IMR-90 (cell line): Measurements from ENCODE around the gene OXER1. TPM values are rescaled to one million over a fixed set of nuclear protein-coding genes. Genes with fewer than 3 reads are reported as not detected.
A peak's percentile ranks its signal among the peaks of the same experiment; 100 is the strongest.

Source experiments
- ATAC-seq: fragments of 200-7000 bp; cut with Tn5 transposase; 2 replicates; pipeline ENCODE4 v1.9.1; 2020; ENCODE audit warnings: low read depth, mild to moderate bottlenecking, moderate library complexity
- BruUV-seq: library from RNA; stranded (reverse); fragments of 400-500 nt; replicated peaks from 2 replicates; lab custom pipeline; 2021; lab: Mats Ljungman, UMichigan
- CTCF ChIA-PET: fragments of 300-600 bp; formaldehyde crosslinking; extraction: SDS; loops from one replicate; lab custom pipeline; 2021; ENCODE audit warnings: antibody characterized with exemption; lab: Yijun Ruan, JAX
- POLR2A ChIA-PET: fragments of 300-600 bp; sonication (Branson Sonifier 250); formaldehyde crosslinking; loops from one replicate; lab custom pipeline; 2022; ENCODE audit warnings: antibody characterized with exemption; ENCODE audit not compliant: unreplicated experiment; lab: Charles Lee
- DNase-seq: peaks from one replicate; pipeline ENCODE4 v3.0.0; 2013
- H2AFZ ChIP-seq: replicated peaks from 2 replicates; pipeline ENCODE3; 2013; ENCODE audit warnings: low read length, mild to moderate bottlenecking; ENCODE audit not compliant: poor library complexity
- H2AK5ac ChIP-seq: 2 replicates; pipeline ENCODE4 v1.6.1; 2013; ENCODE audit warnings: low read depth, low read length, inconsistent platforms
- H2AK9ac ChIP-seq: replicated peaks from 2 replicates; pipeline ENCODE3; 2013; ENCODE audit warnings: mild to moderate bottlenecking, low read depth, low read length, moderate library complexity; ENCODE audit not compliant: poor library complexity
- H2BK120ac ChIP-seq: 2 replicates; pipeline ENCODE4 v1.6.1; 2013; ENCODE audit warnings: low read depth, low read length, inconsistent platforms
- H2BK15ac ChIP-seq: 3 replicates; pipeline ENCODE4 v1.6.1; 2013; ENCODE audit warnings: low read depth, low read length, inconsistent platforms
- H2BK20ac ChIP-seq: 2 replicates; pipeline ENCODE4 v1.6.1; 2013; ENCODE audit warnings: low read depth, mild to moderate bottlenecking, inconsistent platforms, low read length, moderate library complexity
- H2BK5ac ChIP-seq: 2 replicates; pipeline ENCODE4 v1.6.1; 2013; ENCODE audit warnings: mild to moderate bottlenecking, low read depth, low read length, inconsistent platforms; ENCODE audit not compliant: poor library complexity, severe bottlenecking
- H3K14ac ChIP-seq: replicated peaks from 2 replicates; pipeline ENCODE4 v1.6.1; 2013; ENCODE audit warnings: low read depth, low read length, inconsistent platforms
- H3K18ac ChIP-seq: 2 replicates; pipeline ENCODE4 v1.6.1; 2013; ENCODE audit warnings: low read depth, low read length, control low read depth
- H3K23ac ChIP-seq: 2 replicates; pipeline ENCODE4 v1.6.1; 2013; ENCODE audit warnings: low read depth, low read length, inconsistent platforms
- H3K27ac ChIP-seq: 2 replicates; pipeline ENCODE4 v1.5.1; 2013; ENCODE audit warnings: mild to moderate bottlenecking, control low read depth, low read length; ENCODE audit not compliant: insufficient read depth
- H3K27me3 ChIP-seq: 2 replicates; pipeline ENCODE4 v1.6.1; 2013; ENCODE audit warnings: low read length; ENCODE audit not compliant: control insufficient read depth, insufficient read depth
- H3K36me3 ChIP-seq: 2 replicates; pipeline ENCODE4 v1.6.1; 2013; ENCODE audit warnings: low read length, mixed read lengths; ENCODE audit not compliant: control insufficient read depth, insufficient read depth
- H3K4ac ChIP-seq: 2 replicates; pipeline ENCODE4 v1.6.1; 2013; ENCODE audit warnings: low read depth, low read length, inconsistent platforms
- H3K4me1 ChIP-seq: 2 replicates; pipeline ENCODE4 v1.6.1; 2013; ENCODE audit warnings: low read length, mixed read lengths; ENCODE audit not compliant: control insufficient read depth, insufficient read depth
- H3K4me2 ChIP-seq: 2 replicates; pipeline ENCODE4 v1.6.1; 2013; ENCODE audit warnings: low read depth, mild to moderate bottlenecking, control low read depth, low read length, moderate library complexity
- H3K4me3 ChIP-seq: 2 replicates; pipeline ENCODE4 v1.5.1; 2013; ENCODE audit warnings: low read depth, mild to moderate bottlenecking, control low read depth, low read length, moderate library complexity; ENCODE audit not compliant: insufficient read depth
- H3K56ac ChIP-seq: 2 replicates; pipeline ENCODE4 v1.6.1; 2013; ENCODE audit warnings: low read length, inconsistent platforms; ENCODE audit not compliant: insufficient read depth; ENCODE audit errors: extremely low read depth
- H3K79me1 ChIP-seq, 2 experiments: 2 replicates each; pipeline ENCODE4 v1.6.1; 2013; ENCODE audit warnings: low read length in 2 of 2, inconsistent platforms in 1 of 2, low read depth in 1 of 2
- H3K9ac ChIP-seq: 2 replicates; pipeline ENCODE4 v1.6.1; 2013; ENCODE audit warnings: low read depth, low read length, control low read depth
- H3K9me1 ChIP-seq: 2 replicates; pipeline ENCODE4 v1.6.1; 2013; ENCODE audit warnings: low read length, inconsistent platforms; ENCODE audit not compliant: insufficient read depth
- H3K9me3 ChIP-seq: 2 replicates; pipeline ENCODE4 v1.6.1; 2013; ENCODE audit warnings: low read length; ENCODE audit not compliant: control insufficient read depth, insufficient read depth
- H4K20me1 ChIP-seq: 2 replicates; pipeline ENCODE4 v1.6.1; 2013; ENCODE audit warnings: low read length, inconsistent platforms; ENCODE audit not compliant: insufficient read depth
- H4K5ac ChIP-seq: 2 replicates; pipeline ENCODE4 v1.6.1; 2013; ENCODE audit warnings: mild to moderate bottlenecking, low read depth, low read length, control low read depth
- H4K8ac ChIP-seq, 2 experiments: 2 replicates each; pipeline ENCODE4 v1.6.1; 2013; ENCODE audit warnings: low read depth in 2 of 2, low read length in 2 of 2, control low read depth in 1 of 2, inconsistent platforms in 1 of 2
- H4K91ac ChIP-seq: 2 replicates; pipeline ENCODE4 v1.6.1; 2013; ENCODE audit warnings: low read depth, low read length, inconsistent platforms; ENCODE audit not compliant: insufficient read depth
- BHLHE40 ChIP-seq: fragments of 150-350 bp; IDR thresholded peaks from 2 replicates; pipeline ENCODE4 v1.6.1; 2016; ENCODE audit warnings: mild to moderate bottlenecking, low read depth, low read length
- CEBPB ChIP-seq: IDR thresholded peaks from 2 replicates; pipeline ENCODE4 v1.6.1; 2012; ENCODE audit warnings: low read depth, low read length, improper control_type of control experiment
- CHD1 ChIP-seq: IDR thresholded peaks from 2 replicates; pipeline ENCODE4 v1.6.1; 2012; ENCODE audit warnings: low read depth, low read length, improper control_type of control experiment
- CTCF ChIP-seq: conservative IDR thresholded peaks from 2 replicates; pipeline ENCODE4 v1.5.1; 2012; ENCODE audit warnings: mild to moderate bottlenecking, low read depth, low read length, improper control_type of control experiment
- FOS ChIP-seq: fragments of 150-350 bp; IDR thresholded peaks from 2 replicates; pipeline ENCODE4 v1.6.1; 2016; ENCODE audit warnings: low read depth, low read length
- MAFK ChIP-seq: IDR thresholded peaks from 2 replicates; pipeline ENCODE4 v1.6.1; 2012; ENCODE audit warnings: low read depth, low read length, improper control_type of control experiment
- MAZ ChIP-seq: IDR thresholded peaks from 2 replicates; pipeline ENCODE4 v1.6.1; 2012; ENCODE audit warnings: low read depth, mild to moderate bottlenecking, low read length, improper control_type of control experiment, moderate library complexity, borderline replicate concordance
- MXI1 ChIP-seq: IDR thresholded peaks from 2 replicates; pipeline ENCODE4 v1.6.1; 2012; ENCODE audit warnings: low read depth, mild to moderate bottlenecking, low read length, moderate library complexity, borderline replicate concordance
- NFE2L2 ChIP-seq: fragments of 150-350 bp; IDR thresholded peaks from 2 replicates; pipeline ENCODE4 v1.6.1; 2016; ENCODE audit warnings: low read depth, mild to moderate bottlenecking, low read length
- POLR2A ChIP-seq: IDR thresholded peaks from 2 replicates; pipeline ENCODE4 v1.6.1; 2012; ENCODE audit warnings: mild to moderate bottlenecking, low read depth, low read length
- RAD21 ChIP-seq: IDR thresholded peaks from 2 replicates; pipeline ENCODE4 v1.6.1; 2012; ENCODE audit warnings: low read length, improper control_type of control experiment
- RCOR1 ChIP-seq: IDR thresholded peaks from 2 replicates; pipeline ENCODE4 v1.6.1; 2012; ENCODE audit warnings: mild to moderate bottlenecking, low read length, improper control_type of control experiment; ENCODE audit not compliant: insufficient replicate concordance
- RFX5 ChIP-seq: IDR thresholded peaks from 2 replicates; pipeline ENCODE4 v1.8.0; 2012; ENCODE audit warnings: low read depth, mild to moderate bottlenecking, low read length, moderate library complexity
- SMC3 ChIP-seq: fragments of 150-350 bp; IDR thresholded peaks from 2 replicates; pipeline ENCODE4 v1.6.1; 2016; ENCODE audit warnings: low read depth, mild to moderate bottlenecking, antibody characterized with exemption, low read length, moderate library complexity
- WGBS, 2 experiments: methylation state at CpG; one replicate each; pipeline versions ENCODE4 v1.1.5 to v1.1.7; 2013; ENCODE audit warnings: missing lambda C conversion rate in 2 of 2; ENCODE audit not compliant: insufficient read length in 1 of 2; ENCODE audit errors: extremely low coverage in 2 of 2; 5-methylcytosine and 5-hydroxymethylcytosine counted together
- dilution Hi-C: fragments of 300-500 bp; cut with HindIII; formaldehyde crosslinking; loops from one replicate; pipeline ENCODE4 v1.14.3; 2018; ENCODE audit warnings: low sequenced_read_pairs; ENCODE audit not compliant: unreplicated experiment
- in situ Hi-C: fragments of 300-500 bp; cut with MboI; formaldehyde crosslinking; loops from 3 replicates; pipeline ENCODE4 v1.14.3; 2019; ENCODE audit warnings: low sequenced_read_pairs, inconsistent platforms, mixed read lengths
- intact Hi-C: fragments of 100-400 bp; cut with micrococcal nuclease; formaldehyde crosslinking; loops from 2 replicates; pipeline ENCODE4 v1.10.0; 2022
- polyA plus RNA-seq, 3 experiments: library from polyadenylated mRNA; depleted of rRNA; stranded (reverse); fragments of >200 nt; gene quantifications; 2 replicates each; pipeline ENCODE4 v1.2.3, GENCODE V29; 2012; ENCODE audit warnings: low replicate concordance in 1 of 3
- total RNA-seq: library from RNA; depleted of rRNA; stranded (reverse); fragments of >200 nt; gene quantifications from 2 replicates; pipeline ENCODE4 v1.2.3, GENCODE V29; 2012
- TF ChIP-seq, protein P1 (sequence below): fragments of 150-350 bp; IDR thresholded peaks from 2 replicates; pipeline ENCODE4 v1.6.1; 2016; ENCODE audit warnings: low read depth, mild to moderate bottlenecking, low read length, moderate library complexity, borderline replicate concordance
- TF ChIP-seq, protein P2 (sequence below): fragments of 150-350 bp; IDR thresholded peaks from 2 replicates; pipeline ENCODE4 v1.6.1; 2017; ENCODE audit warnings: mild to moderate bottlenecking, antibody characterized with exemption, low read length, low read depth

The OXER1 gene
- total and polyA plus RNA-seq, 2 of the 4 experiments (the other 2 are of a cell fraction), result not detected

GRCh38 chr2:42754021-42754775, 9.7 kb downstream of the OXER1 start:
- no peaks in the 10 kb centered on the region for H3K9me3 ChIP-seq
- BruUV-seq, result no TSS peak
- no peak overlapping the region for H2AK9ac ChIP-seq
- H4K8ac ChIP-seq, result no peak overlapping the region
- no peak overlapping the region for H3K27ac ChIP-seq
- no peaks in the 10 kb centered on the region for H3K79me1 ChIP-seq
- ATAC-seq (peak; percentile 21), DNase-seq (peak; percentile 28)
- H3K56ac ChIP-seq, result no peak overlapping the region
- no peak for TF ChIP-seq SMC3
- TF ChIP-seq MAFK, result no peak
- TF ChIP-seq RCOR1, result no peak
- TF ChIP-seq MAZ, result no peak
- TF ChIP-seq, protein P1, sequence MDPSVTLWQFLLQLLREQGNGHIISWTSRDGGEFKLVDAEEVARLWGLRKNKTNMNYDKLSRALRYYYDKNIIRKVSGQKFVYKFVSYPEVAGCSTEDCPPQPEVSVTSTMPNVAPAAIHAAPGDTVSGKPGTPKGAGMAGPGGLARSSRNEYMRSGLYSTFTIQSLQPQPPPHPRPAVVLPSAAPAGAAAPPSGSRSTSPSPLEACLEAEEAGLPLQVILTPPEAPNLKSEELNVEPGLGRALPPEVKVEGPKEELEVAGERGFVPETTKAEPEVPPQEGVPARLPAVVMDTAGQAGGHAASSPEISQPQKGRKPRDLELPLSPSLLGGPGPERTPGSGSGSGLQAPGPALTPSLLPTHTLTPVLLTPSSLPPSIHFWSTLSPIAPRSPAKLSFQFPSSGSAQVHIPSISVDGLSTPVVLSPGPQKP, result no peak
- TF ChIP-seq CHD1, result no peak
- TF ChIP-seq CTCF, result no peak
- no peak for TF ChIP-seq BHLHE40
- no peak for TF ChIP-seq RAD21
- no peak for TF ChIP-seq POLR2A
- no peak for TF ChIP-seq CEBPB
- no peak for TF ChIP-seq FOS
- no peak for TF ChIP-seq NFE2L2
- no peak for TF ChIP-seq MXI1
- no peak for TF ChIP-seq RFX5
- TF ChIP-seq, protein P2, sequence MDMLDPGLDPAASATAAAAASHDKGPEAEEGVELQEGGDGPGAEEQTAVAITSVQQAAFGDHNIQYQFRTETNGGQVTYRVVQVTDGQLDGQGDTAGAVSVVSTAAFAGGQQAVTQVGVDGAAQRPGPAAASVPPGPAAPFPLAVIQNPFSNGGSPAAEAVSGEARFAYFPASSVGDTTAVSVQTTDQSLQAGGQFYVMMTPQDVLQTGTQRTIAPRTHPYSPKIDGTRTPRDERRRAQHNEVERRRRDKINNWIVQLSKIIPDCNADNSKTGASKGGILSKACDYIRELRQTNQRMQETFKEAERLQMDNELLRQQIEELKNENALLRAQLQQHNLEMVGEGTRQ, result no peak
- dilution Hi-C loops (no loop called here), in situ Hi-C loops (no loop called here), intact Hi-C loops (no loop called here)
- H2BK120ac ChIP-seq, result no peak overlapping the region
- no peaks in the 10 kb centered on the region for H3K4me1 ChIP-seq
- H2BK5ac ChIP-seq, result no peak overlapping the region
- H3K4me3 ChIP-seq, result no peak overlapping the region
- no peak overlapping the region for H3K4me2 ChIP-seq
- H3K23ac ChIP-seq, result no peak overlapping the region
- no peak overlapping the region for H2AFZ ChIP-seq
- no peak overlapping the region for H3K9ac ChIP-seq
- no peaks in the 10 kb centered on the region for H4K20me1 ChIP-seq
- POLR2A ChIA-PET, result no interaction called here
- no peak overlapping the region for H2AK5ac ChIP-seq
- no peak overlapping the region for H4K5ac ChIP-seq
- H4K91ac ChIP-seq, result no peak overlapping the region
- no peak overlapping the region for H2BK15ac ChIP-seq
- H3K9me1 ChIP-seq, result no peaks in the 10 kb centered on the region
- H2BK20ac ChIP-seq, result no peak overlapping the region
- H3K36me3 ChIP-seq, result peaks cover 3% of the 10 kb centered on the region; the same call in 1 of the 2 replicates
- no peaks in the 10 kb centered on the region for H3K27me3 ChIP-seq
- no peak overlapping the region for H3K18ac ChIP-seq
- H3K4ac ChIP-seq, result no peak overlapping the region
- WGBS, 2 experiments, result 100% methylated on average over 3 of the region's 11 CpGs; no CpG with 5 or more reads in 1 of the 2 experiments
- no peak overlapping the region for H3K14ac ChIP-seq
- CTCF ChIA-PET, result no interaction called here
